ENCODE data around the gene KRT40. TPM values are rescaled to one million over a fixed set of nuclear protein-coding genes. Genes with fewer than 3 reads are reported as not detected.

KRT40 gene
- total and polyA plus RNA-seq, 2 donors (not counting 1 experiment from before 2014, with no cell fraction given) = not detected

GRCh38 chr17:40980596-40980995 lies 3.5 kb downstream of the KRT40 start:
- Histone ChIP-seq H3K9ac (ENCODE audit: low read length) (no peak overlapping the region), H3K4me1 (ENCODE audit: control insufficient read depth in 2 of 2, insufficient read depth in 2 of 2, low read length in 2 of 2) (no peaks in the 10 kb centered on the region), H2AFZ (ENCODE audit: insufficient read depth, low read depth, low read length, poor library complexity, severe bottlenecking) (no peak overlapping the region), H3K79me2 (ENCODE audit: control insufficient read depth, insufficient read depth, low read length) (no peaks in the 10 kb centered on the region), H3K4me3 (ENCODE audit: control extremely low read depth in 1 of 5, extremely low read depth in 1 of 5, insufficient read depth in 1 of 5, low read depth in 2 of 5, low read length in 4 of 5) (no peak overlapping the region), H3K4me2 (replicated peaks; ENCODE audit: low read depth, low read length, poor library complexity, severe bottlenecking) (no peak overlapping the region), H3K27ac (ENCODE audit: low read length in 2 of 2) (no peak overlapping the region), H4K20me1 (ENCODE audit: control insufficient read depth, insufficient read depth, low read length, poor library complexity, severe bottlenecking) (no peaks in the 10 kb centered on the region), H3K27me3 (replicated peaks in 1 of 4; ENCODE audit: control extremely low read depth in 1 of 4, control insufficient read depth in 3 of 4, insufficient read depth in 4 of 4, low read length in 3 of 4) (peaks cover 0 to 29% (median 14%) of the 10 kb centered on the region in 4 experiments), H3K36me3 (replicated peaks in 1 of 2; ENCODE audit: control extremely low read depth in 1 of 2, control insufficient read depth in 1 of 2, extremely low read depth in 1 of 2, insufficient read depth in 2 of 2, low read length in 1 of 2) (no peaks in the 10 kb centered on the region), H3K9me3 (ENCODE audit: control extremely low read depth in 1 of 3, control insufficient read depth in 2 of 3, insufficient read depth in 1 of 3, low read length in 2 of 3) (peaks cover 0 to 3% (median 0%) of the 10 kb centered on the region in 3 donors)
- POLR2A ChIA-PET = no interaction called here
- intact Hi-C loops (cut with micrococcal nuclease) = no loop called here
- Mint-ChIP-seq H3K4me1 (no peaks in the 10 kb centered on the region), H3K9me3 (ENCODE audit: insufficient read depth) (no peaks in the 10 kb centered on the region), H3K4me3 (no peak overlapping the region), H3K27me3 (peaks cover 40% of the 10 kb centered on the region), H3K27ac (no peak overlapping the region)
- 93% methylated on average over 8 of the region's 8 CpGs for WGBS (ENCODE audit: insufficient coverage)
- TF ChIP-seq EZH2 (IDR thresholded peaks at IDR 0.05; ENCODE audit: borderline replicate concordance, insufficient read depth, low read depth, low read length, poor library complexity, severe bottlenecking) (no peak), CTCF (IDR thresholded peaks at IDR 0.05) (no peak)
- DNase-seq (no peak), ATAC-seq (ENCODE audit: low read depth) (no peak)
- CTCF ChIA-PET = interaction anchor here (0.6 kb wide), 1 partner anchor 570 kb away, joined by 4 read pairs; no protein-coding TSS in a partner anchor

GRCh38 chr17:40980117-40980516 lies 4.0 kb downstream of the KRT40 start:
- Histone ChIP-seq H3K9ac (ENCODE audit: low read length) (no peak overlapping the region), H3K27ac (ENCODE audit: low read length in 2 of 2) (no peak overlapping the region), H3K4me1 (ENCODE audit: control insufficient read depth in 2 of 2, insufficient read depth in 2 of 2, low read length in 2 of 2) (no peaks in the 10 kb centered on the region), H3K27me3 (replicated peaks in 1 of 4; ENCODE audit: control extremely low read depth in 1 of 4, control insufficient read depth in 3 of 4, insufficient read depth in 4 of 4, low read length in 3 of 4) (peaks cover 0 to 29% (median 14%) of the 10 kb centered on the region in 4 experiments), H3K79me2 (ENCODE audit: control insufficient read depth, insufficient read depth, low read length) (no peaks in the 10 kb centered on the region), H2AFZ (ENCODE audit: insufficient read depth, low read depth, low read length, poor library complexity, severe bottlenecking) (no peak overlapping the region), H3K4me3 (ENCODE audit: control extremely low read depth in 1 of 5, extremely low read depth in 1 of 5, insufficient read depth in 1 of 5, low read depth in 2 of 5, low read length in 4 of 5) (no peak overlapping the region), H3K9me3 (ENCODE audit: control extremely low read depth in 1 of 3, control insufficient read depth in 2 of 3, insufficient read depth in 1 of 3, low read length in 2 of 3) (peaks cover 0 to 3% (median 0%) of the 10 kb centered on the region in 3 donors), H3K4me2 (replicated peaks; ENCODE audit: low read depth, low read length, poor library complexity, severe bottlenecking) (no peak overlapping the region), H4K20me1 (ENCODE audit: control insufficient read depth, insufficient read depth, low read length, poor library complexity, severe bottlenecking) (no peaks in the 10 kb centered on the region), H3K36me3 (replicated peaks in 1 of 2; ENCODE audit: control extremely low read depth in 1 of 2, control insufficient read depth in 1 of 2, extremely low read depth in 1 of 2, insufficient read depth in 2 of 2, low read length in 1 of 2) (no peaks in the 10 kb centered on the region)
- DNase-seq (no peak), ATAC-seq (ENCODE audit: low read depth) (no peak)
- no peak for TF ChIP-seq EZH2 (IDR thresholded peaks at IDR 0.05; ENCODE audit: borderline replicate concordance, insufficient read depth, low read depth, low read length, poor library complexity, severe bottlenecking)
- no peak for TF ChIP-seq CTCF (IDR thresholded peaks at IDR 0.05)
- ChIA-PET POLR2A (no interaction called here), CTCF (no interaction called here)
- H3K27ac Mint-ChIP-seq = no peak overlapping the region
- intact Hi-C loops (cut with micrococcal nuclease) = no loop called here
- WGBS (ENCODE audit: insufficient coverage) = 84% methylated on average over 3 of the region's 3 CpGs
- no peaks in the 10 kb centered on the region for H3K4me1 Mint-ChIP-seq
- H3K27me3 Mint-ChIP-seq = peaks cover 44% of the 10 kb centered on the region
- no peaks in the 10 kb centered on the region for H3K9me3 Mint-ChIP-seq (ENCODE audit: insufficient read depth)
- no peak overlapping the region for H3K4me3 Mint-ChIP-seq
